Stimulated activated CD8-positive, alpha-beta memory T cell treated with anti-CD3 and anti-CD28 coated beads, Interleukin-7, amount 100 ng/mL, for 24 hours (primary cell): ENCODE measurements around the gene PIGR.

Experiments used
- DNase-seq: peaks from one replicate; pipeline ENCODE4 v3.0.0-alpha.2; 2020; ENCODE audit warnings: low read depth

PIGR gene

GRCh38 chr1:206960676-206961386, 14.6 kb upstream of the PIGR start:
- DNase-seq = no peak

- DNase-seq = no peak
These were observed 11.9 kb upstream of the PIGR start for GRCh38 chr1:206958144-206958543.

- DNase-seq = no peak
These were observed 11.4 kb upstream of the PIGR start for GRCh38 chr1:206957639-206958038.

GRCh38 chr1:206955476-206956451, 9.5 kb upstream of the PIGR start:
- no peak for DNase-seq

GRCh38 chr1:206954459-206955342, 8.4 kb upstream of the PIGR start:
- no peak for DNase-seq

- DNase-seq = no peak
These were observed 7.4 kb upstream of the PIGR start for GRCh38 chr1:206953626-206954025.

GRCh38 chr1:206953126-206953525, 6.9 kb upstream of the PIGR start:
- DNase-seq = no peak

- DNase-seq = no peak
These were observed 5.9 kb upstream of the PIGR start for GRCh38 chr1:206952171-206952570.

GRCh38 chr1:206951318-206952100, 5.2 kb upstream of the PIGR start:
- no peak for DNase-seq

- no peak for DNase-seq
These were observed 3.4 kb upstream of the PIGR start for GRCh38 chr1:206949641-206950040.

- DNase-seq = no peak
These were observed 2.9 kb upstream of the PIGR start for GRCh38 chr1:206949208-206949607.

- no peak for DNase-seq
These were observed 989 bp upstream of the PIGR start for GRCh38 chr1:206947255-206947654.

- DNase-seq = no peak
These were observed 487 bp downstream of the PIGR start for GRCh38 chr1:206945779-206946178.

GRCh38 chr1:206944703-206945102, 1.6 kb downstream of the PIGR start:
- DNase-seq = no peak

- DNase-seq = no peak
These were observed 4.4 kb downstream of the PIGR start for GRCh38 chr1:206941766-206942418.

- DNase-seq = no peak
These were observed 5.7 kb downstream of the PIGR start for GRCh38 chr1:206940588-206940936.

- no peak for DNase-seq
These were observed 6.3 kb downstream of the PIGR start for GRCh38 chr1:206939841-206940587.

GRCh38 chr1:206939131-206939530, 7.1 kb downstream of the PIGR start:
- DNase-seq = no peak

GRCh38 chr1:206937425-206937824, 8.8 kb downstream of the PIGR start:
- no peak for DNase-seq

- DNase-seq = no peak
These were observed 10.7 kb downstream of the PIGR start for GRCh38 chr1:206935491-206936067.
